ENCODE data around the gene HIGD1C. TPM values are rescaled to one million over a fixed set of nuclear protein-coding genes. Genes with fewer than 3 reads are reported as not detected.
A peak's percentile ranks its signal among the peaks of the same experiment; 100 is the strongest.

HIGD1C gene
- total RNA-seq, 4 donors from 2014 or later = not detected

GRCh38 chr12:50992819-50993218 lies 40.5 kb downstream of the HIGD1C start:
- peak overlapping the region; percentile 43 to 73 (median 61) for H3K27ac ChIP-seq
- H3K4me3 ChIP-seq (replicated peaks in 1 of 3) = no peak overlapping the region
- intact Hi-C loops (cut with DNase I) = no loop called here
- DNase-seq = peak; percentile 89 to 91
- no peaks in the 10 kb centered on the region for H3K9me3 ChIP-seq
- peaks cover 17 to 30% of the 10 kb centered on the region in 2 donors for H3K4me1 ChIP-seq
- TF ChIP-seq POLR2A (IDR thresholded peaks at IDR 0.05) (no peak), CTCF (IDR thresholded peaks at IDR 0.05) (no peak)
- H3K36me3 ChIP-seq = peaks cover 44 to 45% of the 10 kb centered on the region in 2 donors
- no peaks in the 10 kb centered on the region for H3K27me3 ChIP-seq
- 5 to 8% methylated on average over 2 of the region's 2 CpGs for WGBS, 2 donors

GRCh38 chr12:50999093-50999492 lies 46.7 kb downstream of the HIGD1C start:
- H3K27me3 ChIP-seq = no peaks in the 10 kb centered on the region
- no peak overlapping the region for H3K4me3 ChIP-seq (replicated peaks in 1 of 3)
- peaks cover 4 to 13% of the 10 kb centered on the region in 2 donors for H3K4me1 ChIP-seq
- no peak for DNase-seq
- no peak for TF ChIP-seq CTCF (IDR thresholded peaks at IDR 0.05)
- no peak for TF ChIP-seq POLR2A (IDR thresholded peaks at IDR 0.05)
- WGBS, 2 donors = 73 to 90% methylated on average over 4 of the region's 4 CpGs
- peaks cover 22 to 26% of the 10 kb centered on the region in 2 donors for H3K36me3 ChIP-seq
- no peaks in the 10 kb centered on the region for H3K9me3 ChIP-seq
- intact Hi-C loops (cut with DNase I) = no loop called here
- no peak overlapping the region for H3K27ac ChIP-seq

GRCh38 chr12:51000245-51000644 lies 47.9 kb downstream of the HIGD1C start:
- H3K4me1 ChIP-seq = peaks cover 10 to 23% of the 10 kb centered on the region in 2 donors
- intact Hi-C loops (cut with DNase I) = no loop called here
- H3K27ac ChIP-seq = no peak overlapping the region
- TF ChIP-seq CTCF (IDR thresholded peaks at IDR 0.05) (no peak), POLR2A (IDR thresholded peaks at IDR 0.05) (no peak)
- 85 to 92% methylated on average over 7 of the region's 7 CpGs for WGBS, 2 donors
- no peaks in the 10 kb centered on the region for H3K9me3 ChIP-seq
- no peaks in the 10 kb centered on the region for H3K27me3 ChIP-seq
- H3K4me3 ChIP-seq (replicated peaks in 1 of 3) = no peak overlapping the region
- DNase-seq = no peak
- peaks cover 23 to 30% of the 10 kb centered on the region in 2 donors for H3K36me3 ChIP-seq

GRCh38 chr12:51001799-51002198 lies 49.5 kb downstream of the HIGD1C start:
- intact Hi-C loops (cut with DNase I) = no loop called here
- Histone ChIP-seq H3K4me3 (replicated peaks in 1 of 3) (no peak overlapping the region), H3K27ac (no peak overlapping the region), H3K27me3 (no peaks in the 10 kb centered on the region), H3K4me1 (peaks cover 15 to 22% of the 10 kb centered on the region in 2 donors), H3K36me3 (peaks cover 18 to 21% of the 10 kb centered on the region in 2 donors), H3K9me3 (no peaks in the 10 kb centered on the region)
- 97 to 100% methylated on average over 1 of the region's 1 CpG for WGBS, 2 donors
- TF ChIP-seq POLR2A (IDR thresholded peaks at IDR 0.05) (no peak), CTCF (IDR thresholded peaks at IDR 0.05) (no peak)
- DNase-seq = no peak

GRCh38 chr12:51004504-51004903 lies 52.2 kb downstream of the HIGD1C start:
- no peak overlapping the region for H3K4me3 ChIP-seq (replicated peaks in 1 of 3)
- WGBS, 2 donors = 88 to 89% methylated on average over 6 of the region's 6 CpGs
- no peaks in the 10 kb centered on the region for H3K9me3 ChIP-seq
- H3K27ac ChIP-seq = peak overlapping the region; percentile 85 to 92 (median 88)
- peaks cover 13 to 16% of the 10 kb centered on the region in 2 donors for H3K36me3 ChIP-seq
- no peaks in the 10 kb centered on the region for H3K27me3 ChIP-seq
- TF ChIP-seq CTCF (IDR thresholded peaks at IDR 0.05) (no peak), POLR2A (IDR thresholded peaks at IDR 0.05) (no peak)
- intact Hi-C loops (cut with DNase I) = no loop called here
- DNase-seq = no peak
- peaks cover 25 to 48% of the 10 kb centered on the region in 2 donors for H3K4me1 ChIP-seq

All from thyroid gland (tissue), 4 donors.